ENCODE data around the gene HTR5A.

HTR5A gene

DNA sequence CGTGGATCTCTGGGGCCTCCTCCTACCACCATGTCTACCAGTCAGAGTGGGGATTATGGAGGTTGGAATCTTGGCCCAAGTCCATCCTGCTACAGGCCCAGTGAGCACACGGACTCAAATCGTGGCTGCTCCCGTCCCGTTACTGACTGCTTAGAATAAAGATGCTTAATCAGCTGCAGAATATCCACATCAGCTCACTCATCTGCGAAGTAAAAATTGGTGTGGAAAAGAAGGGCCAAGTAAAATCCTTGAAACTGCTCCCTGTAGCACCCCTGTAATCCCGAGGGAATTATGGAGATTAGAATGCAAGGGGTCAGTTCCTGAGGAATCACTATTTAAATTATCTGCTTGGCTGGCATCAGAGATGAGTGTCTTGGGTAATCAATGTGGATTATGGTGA lies 13.0 kb upstream of the HTR5A start:
- Histone ChIP-seq H3K9ac (ENCODE audit: low read length) (no peak overlapping the region), H3K36me3 (ENCODE audit: control insufficient read depth, low read depth, low read length) (no peaks in the 10 kb centered on the region), H3K9me3 (ENCODE audit: control insufficient read depth, low read depth, low read length) (no peaks in the 10 kb centered on the region), H3K27ac (ENCODE audit: low read length) (no peak overlapping the region), H3K4me3 (ENCODE audit: low read length) (no peak overlapping the region), H3K4me1 (ENCODE audit: control insufficient read depth, low read depth, low read length) (no peaks in the 10 kb centered on the region), H3K27me3 (ENCODE audit: control insufficient read depth, insufficient read depth, low read length) (no peaks in the 10 kb centered on the region)

DNA sequence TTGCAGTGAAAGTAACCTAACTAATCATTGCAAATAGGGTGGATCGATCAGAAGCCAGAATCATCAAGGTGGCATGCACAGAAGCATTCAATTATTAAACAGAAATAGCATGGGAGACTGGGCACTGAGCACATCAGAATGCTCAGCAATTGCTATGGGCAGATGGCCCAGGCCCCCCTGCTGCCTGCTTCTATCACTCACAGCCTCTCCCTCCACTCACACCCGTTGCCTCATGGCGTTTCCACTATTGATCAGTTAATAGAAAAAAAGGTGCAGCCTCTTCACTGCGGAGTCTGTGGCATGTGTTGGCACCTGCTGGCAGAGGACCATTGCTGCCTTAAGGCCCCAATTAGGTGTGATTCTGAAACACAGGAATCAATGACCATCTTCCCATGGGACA lies 11.2 kb upstream of the HTR5A start:
- no peak overlapping the region for H3K9ac ChIP-seq (ENCODE audit: low read length)
- H3K36me3 ChIP-seq (ENCODE audit: control insufficient read depth, low read depth, low read length) = no peaks in the 10 kb centered on the region
- no peak overlapping the region for H3K27ac ChIP-seq (ENCODE audit: low read length)
- H3K27me3 ChIP-seq (ENCODE audit: control insufficient read depth, insufficient read depth, low read length) = no peaks in the 10 kb centered on the region
- no peaks in the 10 kb centered on the region for H3K9me3 ChIP-seq (ENCODE audit: control insufficient read depth, low read depth, low read length)
- no peak overlapping the region for H3K4me3 ChIP-seq (ENCODE audit: low read length)
- no peaks in the 10 kb centered on the region for H3K4me1 ChIP-seq (ENCODE audit: control insufficient read depth, low read depth, low read length)

DNA sequence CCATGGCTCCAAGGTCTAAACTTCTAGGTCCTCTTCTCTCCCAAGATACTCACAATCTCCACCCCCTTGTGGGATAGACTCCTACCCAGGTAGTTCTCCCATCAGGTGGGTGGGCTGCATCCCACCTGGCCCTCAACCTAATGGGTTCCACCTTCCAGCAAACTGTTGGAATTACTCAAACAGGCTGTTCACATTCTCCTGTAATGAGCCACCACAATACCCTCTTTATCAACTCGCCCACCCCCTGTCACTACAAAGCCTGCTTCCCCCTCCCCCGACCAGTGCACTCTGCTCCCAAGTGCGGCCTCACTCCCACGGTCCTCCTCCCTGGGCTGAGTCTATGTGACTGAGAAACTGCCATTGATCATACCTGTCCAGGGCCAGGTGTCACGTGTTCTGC lies 10.4 kb upstream of the HTR5A start:
- Histone ChIP-seq H3K27ac (ENCODE audit: low read length) (no peak overlapping the region), H3K27me3 (ENCODE audit: control insufficient read depth, insufficient read depth, low read length) (no peaks in the 10 kb centered on the region), H3K4me1 (ENCODE audit: control insufficient read depth, low read depth, low read length) (no peaks in the 10 kb centered on the region), H3K4me3 (ENCODE audit: low read length) (no peak overlapping the region), H3K9me3 (ENCODE audit: control insufficient read depth, low read depth, low read length) (no peaks in the 10 kb centered on the region), H3K9ac (ENCODE audit: low read length) (no peak overlapping the region), H3K36me3 (ENCODE audit: control insufficient read depth, low read depth, low read length) (no peaks in the 10 kb centered on the region)

DNA sequence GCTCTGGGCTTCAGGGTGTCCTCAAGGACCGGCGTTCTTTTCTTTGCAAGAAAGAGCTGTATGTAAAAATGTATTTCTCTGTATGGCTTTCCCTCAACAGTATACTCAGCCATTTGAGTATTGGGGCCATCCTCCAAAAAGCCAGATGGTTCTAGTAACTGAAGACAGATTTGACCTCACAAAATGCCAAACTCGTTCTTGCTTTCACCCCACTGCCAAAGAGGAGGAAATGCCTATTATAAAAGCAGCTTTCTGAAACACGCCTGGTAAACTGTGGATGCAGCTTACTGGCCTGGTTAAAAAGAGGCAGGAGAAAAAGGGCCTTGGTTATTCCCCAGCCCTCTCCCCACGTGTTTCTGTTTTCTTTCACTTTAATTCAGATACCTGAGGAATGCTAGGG lies 7.7 kb upstream of the HTR5A start:
- no peaks in the 10 kb centered on the region for H3K4me1 ChIP-seq (ENCODE audit: control insufficient read depth, low read depth, low read length)
- no peaks in the 10 kb centered on the region for H3K9me3 ChIP-seq (ENCODE audit: control insufficient read depth, low read depth, low read length)
- no peaks in the 10 kb centered on the region for H3K36me3 ChIP-seq (ENCODE audit: control insufficient read depth, low read depth, low read length)
- no peak overlapping the region for H3K9ac ChIP-seq (ENCODE audit: low read length)
- no peak overlapping the region for H3K4me3 ChIP-seq (ENCODE audit: low read length)
- no peak overlapping the region for H3K27ac ChIP-seq (ENCODE audit: low read length)
- H3K27me3 ChIP-seq (ENCODE audit: control insufficient read depth, insufficient read depth, low read length) = no peaks in the 10 kb centered on the region

DNA sequence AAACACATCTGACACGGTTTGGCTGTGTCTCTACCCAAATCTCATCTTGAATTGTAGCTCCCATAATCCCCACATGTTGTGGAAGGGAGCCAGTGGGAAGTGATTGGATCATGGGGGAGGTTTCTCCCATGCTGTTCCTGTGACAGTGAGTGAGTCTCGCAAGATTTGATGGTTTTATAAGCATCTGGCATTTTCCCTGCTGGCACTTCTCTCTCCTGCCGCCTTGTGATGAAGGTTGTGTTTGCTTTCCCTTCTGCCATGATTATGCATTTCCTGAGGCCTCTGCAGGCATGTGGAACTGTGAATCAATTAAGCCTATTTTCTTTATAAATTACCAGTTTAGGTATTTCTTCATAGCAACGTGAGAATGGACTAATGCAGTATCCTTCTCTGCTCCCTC lies 5.9 kb upstream of the HTR5A start:
- no peaks in the 10 kb centered on the region for H3K9me3 ChIP-seq (ENCODE audit: control insufficient read depth, low read depth, low read length)
- no peaks in the 10 kb centered on the region for H3K4me1 ChIP-seq (ENCODE audit: control insufficient read depth, low read depth, low read length)
- H3K27me3 ChIP-seq (ENCODE audit: control insufficient read depth, insufficient read depth, low read length) = peaks cover 3% of the 10 kb centered on the region
- no peak overlapping the region for H3K9ac ChIP-seq (ENCODE audit: low read length)
- no peak overlapping the region for H3K27ac ChIP-seq (ENCODE audit: low read length)
- no peak overlapping the region for H3K4me3 ChIP-seq (ENCODE audit: low read length)
- H3K36me3 ChIP-seq (ENCODE audit: control insufficient read depth, low read depth, low read length) = no peaks in the 10 kb centered on the region

DNA sequence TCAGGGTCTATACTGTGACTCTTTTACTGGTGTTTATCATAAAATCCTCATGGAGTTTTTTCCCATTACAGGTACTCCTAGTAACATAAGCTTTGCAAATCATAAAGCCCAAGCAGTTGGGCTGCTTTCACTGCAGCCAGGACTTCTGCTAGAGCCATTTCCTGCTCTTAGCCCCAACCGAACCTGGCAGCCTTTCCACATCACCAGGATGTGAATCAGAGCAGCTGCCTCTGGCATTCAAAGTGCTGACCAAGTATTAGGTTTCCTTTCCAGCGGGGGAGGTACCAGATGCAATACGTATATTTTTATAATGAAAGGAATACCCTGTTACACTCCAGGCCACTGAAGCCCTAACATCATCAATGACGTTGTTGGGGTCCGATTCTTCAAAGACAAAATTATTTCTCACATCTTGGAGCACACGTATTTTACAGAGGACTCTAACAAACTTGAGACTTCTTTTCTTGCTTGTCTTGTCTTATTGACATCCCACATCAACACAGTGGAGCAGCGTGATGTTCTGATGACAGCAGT lies 3.6 kb upstream of the HTR5A start:
- Histone ChIP-seq H3K9ac (ENCODE audit: low read length) (no peak overlapping the region), H3K36me3 (ENCODE audit: control insufficient read depth, low read depth, low read length) (no peaks in the 10 kb centered on the region), H3K4me3 (ENCODE audit: low read length) (no peak overlapping the region), H3K27ac (ENCODE audit: low read length) (no peak overlapping the region), H3K9me3 (ENCODE audit: control insufficient read depth, low read depth, low read length) (no peaks in the 10 kb centered on the region), H3K4me1 (ENCODE audit: control insufficient read depth, low read depth, low read length) (no peaks in the 10 kb centered on the region), H3K27me3 (ENCODE audit: control insufficient read depth, insufficient read depth, low read length) (peaks cover 16% of the 10 kb centered on the region)

DNA sequence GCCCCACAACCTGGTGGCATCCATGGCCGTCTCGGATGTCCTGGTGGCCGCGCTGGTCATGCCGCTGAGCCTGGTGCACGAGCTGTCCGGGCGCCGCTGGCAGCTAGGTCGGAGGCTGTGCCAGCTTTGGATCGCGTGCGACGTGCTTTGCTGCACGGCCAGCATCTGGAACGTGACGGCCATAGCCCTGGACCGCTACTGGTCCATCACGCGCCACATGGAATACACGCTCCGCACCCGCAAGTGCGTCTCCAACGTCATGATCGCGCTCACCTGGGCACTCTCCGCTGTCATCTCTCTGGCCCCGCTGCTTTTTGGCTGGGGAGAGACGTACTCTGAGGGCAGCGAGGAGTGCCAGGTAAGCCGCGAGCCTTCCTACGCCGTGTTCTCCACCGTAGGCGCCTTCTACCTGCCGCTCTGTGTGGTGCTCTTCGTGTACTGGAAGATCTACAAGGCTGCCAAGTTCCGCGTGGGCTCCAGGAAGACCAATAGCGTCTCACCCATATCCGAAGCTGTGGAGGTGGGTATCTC lies 1.1 kb downstream of the HTR5A start:
- no peak overlapping the region for H3K4me3 ChIP-seq (ENCODE audit: low read length)
- no peaks in the 10 kb centered on the region for H3K4me1 ChIP-seq (ENCODE audit: control insufficient read depth, low read depth, low read length)
- H3K9me3 ChIP-seq (ENCODE audit: control insufficient read depth, low read depth, low read length) = no peaks in the 10 kb centered on the region
- H3K27ac ChIP-seq (ENCODE audit: low read length) = no peak overlapping the region
- no peak overlapping the region for H3K9ac ChIP-seq (ENCODE audit: low read length)
- H3K36me3 ChIP-seq (ENCODE audit: control insufficient read depth, low read depth, low read length) = no peaks in the 10 kb centered on the region
- peaks cover 24% of the 10 kb centered on the region for H3K27me3 ChIP-seq (ENCODE audit: control insufficient read depth, insufficient read depth, low read length)

DNA sequence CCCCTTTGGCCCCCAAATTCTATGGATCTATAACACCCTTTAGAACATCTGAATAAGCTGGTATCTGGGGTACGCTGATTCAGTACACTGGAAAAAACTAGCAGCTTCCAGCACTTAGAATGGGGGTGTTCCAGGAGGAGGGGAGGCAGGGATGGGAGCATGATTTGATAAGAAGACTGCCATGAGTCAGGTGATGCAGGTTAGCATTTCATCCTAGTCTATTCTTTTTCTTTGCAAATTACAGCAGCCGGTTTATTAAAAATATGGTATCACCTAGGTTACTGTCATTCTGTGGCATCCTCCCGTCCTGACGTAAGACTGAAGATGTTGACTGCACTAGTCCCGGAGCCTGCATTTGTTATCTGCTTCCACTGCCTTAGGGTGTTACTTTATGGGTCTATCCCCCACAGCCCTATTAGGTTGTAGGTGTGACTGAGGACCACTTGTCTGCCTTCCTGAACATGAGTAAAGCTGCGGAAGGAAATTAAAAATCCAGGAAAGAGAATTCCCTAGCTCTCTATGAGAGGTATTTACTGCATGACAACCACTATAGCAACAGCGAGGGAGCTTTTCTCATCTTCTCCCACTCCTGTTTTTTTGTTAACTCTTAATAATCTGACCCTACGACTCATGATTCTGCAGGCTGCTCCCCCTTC lies 1.9 kb downstream of the HTR5A start:
- H3K27me3 ChIP-seq (ENCODE audit: control insufficient read depth, insufficient read depth, low read length) = peaks cover 24% of the 10 kb centered on the region
- H3K36me3 ChIP-seq (ENCODE audit: control insufficient read depth, low read depth, low read length) = no peaks in the 10 kb centered on the region
- H3K27ac ChIP-seq (ENCODE audit: low read length) = no peak overlapping the region
- H3K4me1 ChIP-seq (ENCODE audit: control insufficient read depth, low read depth, low read length) = no peaks in the 10 kb centered on the region
- H3K9me3 ChIP-seq (ENCODE audit: control insufficient read depth, low read depth, low read length) = no peaks in the 10 kb centered on the region
- no peak overlapping the region for H3K9ac ChIP-seq (ENCODE audit: low read length)
- H3K4me3 ChIP-seq (ENCODE audit: low read length) = no peak overlapping the region

DNA sequence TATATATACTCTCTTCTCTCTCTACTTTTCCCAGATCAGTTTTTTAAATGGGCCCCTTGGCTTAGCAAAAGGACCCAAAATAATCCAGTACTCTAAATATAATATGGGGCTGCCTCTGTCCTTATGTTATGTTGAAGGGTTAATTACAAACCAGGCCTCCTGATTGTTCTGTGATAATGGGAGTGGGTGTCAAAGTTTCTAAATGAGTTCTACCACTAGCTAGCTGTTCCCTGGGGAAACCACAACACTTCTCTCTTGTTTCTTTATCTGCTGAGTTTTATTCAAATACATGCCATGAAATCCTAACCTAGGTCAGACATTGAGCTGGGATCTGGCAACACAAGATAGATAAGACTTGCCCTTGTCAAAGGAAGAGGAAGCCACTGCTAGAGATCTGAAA lies 3.8 kb downstream of the HTR5A start:
- no peak overlapping the region for H3K9ac ChIP-seq (ENCODE audit: low read length)
- H3K27ac ChIP-seq (ENCODE audit: low read length) = no peak overlapping the region
- peaks cover 21% of the 10 kb centered on the region for H3K27me3 ChIP-seq (ENCODE audit: control insufficient read depth, insufficient read depth, low read length)
- H3K9me3 ChIP-seq (ENCODE audit: control insufficient read depth, low read depth, low read length) = no peaks in the 10 kb centered on the region
- H3K4me3 ChIP-seq (ENCODE audit: low read length) = no peak overlapping the region
- H3K4me1 ChIP-seq (ENCODE audit: control insufficient read depth, low read depth, low read length) = no peaks in the 10 kb centered on the region
- no peaks in the 10 kb centered on the region for H3K36me3 ChIP-seq (ENCODE audit: control insufficient read depth, low read depth, low read length)

DNA sequence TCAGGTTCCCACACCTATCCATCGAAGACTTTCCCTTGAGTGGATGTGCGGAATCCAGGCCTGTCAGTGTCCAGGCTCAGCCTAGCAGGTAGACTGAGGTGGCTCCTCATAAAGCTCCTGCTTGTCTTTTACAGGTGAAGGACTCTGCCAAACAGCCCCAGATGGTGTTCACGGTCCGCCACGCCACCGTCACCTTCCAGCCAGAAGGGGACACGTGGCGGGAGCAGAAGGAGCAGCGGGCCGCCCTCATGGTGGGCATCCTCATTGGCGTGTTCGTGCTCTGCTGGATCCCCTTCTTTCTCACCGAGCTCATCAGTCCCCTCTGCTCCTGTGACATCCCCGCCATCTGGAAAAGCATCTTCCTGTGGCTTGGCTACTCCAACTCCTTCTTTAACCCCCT lies 13.9 kb downstream of the HTR5A start:
- no peak overlapping the region for H3K9ac ChIP-seq (ENCODE audit: low read length)
- H3K36me3 ChIP-seq (ENCODE audit: control insufficient read depth, low read depth, low read length) = no peaks in the 10 kb centered on the region
- peaks cover 5% of the 10 kb centered on the region for H3K4me1 ChIP-seq (ENCODE audit: control insufficient read depth, low read depth, low read length)
- H3K4me3 ChIP-seq (ENCODE audit: low read length) = no peak overlapping the region
- H3K27me3 ChIP-seq (ENCODE audit: control insufficient read depth, insufficient read depth, low read length) = no peaks in the 10 kb centered on the region
- H3K9me3 ChIP-seq (ENCODE audit: control insufficient read depth, low read depth, low read length) = no peaks in the 10 kb centered on the region
- no peak overlapping the region for H3K27ac ChIP-seq (ENCODE audit: low read length)

DNA sequence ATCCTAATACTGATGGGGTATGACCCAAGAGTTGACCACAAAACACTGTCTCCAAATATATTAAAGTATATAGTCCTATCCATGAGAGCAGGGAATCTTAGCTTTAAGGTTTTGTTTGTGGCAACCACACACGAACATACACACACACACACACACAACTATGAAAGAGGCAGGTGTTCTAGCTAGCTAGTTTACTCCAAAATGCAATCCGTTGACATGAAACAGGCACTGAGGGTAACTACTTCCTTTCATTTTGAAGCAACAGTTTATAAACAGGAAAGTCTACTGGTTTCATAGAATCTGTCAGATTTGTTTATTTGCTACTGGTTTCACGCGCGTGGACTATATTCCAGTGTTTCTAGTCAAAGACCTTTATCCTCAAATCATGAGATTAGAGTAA lies 14.8 kb downstream of the HTR5A start:
- peaks cover 5% of the 10 kb centered on the region for H3K4me1 ChIP-seq (ENCODE audit: control insufficient read depth, low read depth, low read length)
- H3K27me3 ChIP-seq (ENCODE audit: control insufficient read depth, insufficient read depth, low read length) = no peaks in the 10 kb centered on the region
- H3K36me3 ChIP-seq (ENCODE audit: control insufficient read depth, low read depth, low read length) = no peaks in the 10 kb centered on the region
- no peak overlapping the region for H3K4me3 ChIP-seq (ENCODE audit: low read length)
- H3K9ac ChIP-seq (ENCODE audit: low read length) = no peak overlapping the region
- H3K27ac ChIP-seq (ENCODE audit: low read length) = no peak overlapping the region
- H3K9me3 ChIP-seq (ENCODE audit: control insufficient read depth, low read depth, low read length) = no peaks in the 10 kb centered on the region

DNA sequence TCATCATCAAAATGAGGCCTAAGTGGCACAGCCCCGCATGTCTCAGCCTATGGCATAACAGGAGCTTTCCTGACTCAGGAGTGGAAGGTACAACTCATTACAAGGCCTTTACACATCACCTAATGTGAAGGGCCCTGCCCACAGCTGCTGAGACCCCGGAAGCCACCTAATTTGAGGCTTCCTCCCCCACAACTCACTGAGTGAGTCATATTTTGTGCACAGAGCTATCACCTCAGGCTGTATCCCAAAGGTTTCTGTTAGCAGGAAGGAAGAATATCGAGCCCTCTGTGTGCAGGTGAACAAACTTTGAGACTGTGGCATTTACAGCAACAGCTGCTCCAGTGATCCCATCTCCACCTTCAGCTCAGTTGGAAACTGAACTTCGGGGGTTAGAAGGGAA lies 20.6 kb downstream of the HTR5A start:
- H3K9ac ChIP-seq (ENCODE audit: low read length) = no peak overlapping the region
- no peak overlapping the region for H3K27ac ChIP-seq (ENCODE audit: low read length)

More for the DNA sequence above, 20.6 kb downstream of the HTR5A start:
- Histone ChIP-seq H3K4me3 (ENCODE audit: low read length) (no peak overlapping the region), H3K27me3 (ENCODE audit: control insufficient read depth, insufficient read depth, low read length) (no peaks in the 10 kb centered on the region), H3K9me3 (ENCODE audit: control insufficient read depth, low read depth, low read length) (no peaks in the 10 kb centered on the region), H3K4me1 (ENCODE audit: control insufficient read depth, low read depth, low read length) (peaks cover 5% of the 10 kb centered on the region), H3K36me3 (ENCODE audit: control insufficient read depth, low read depth, low read length) (no peaks in the 10 kb centered on the region)
